CD14-positive monocyte (primary cell): ENCODE measurements around the gene HSPA12B. TPM values are rescaled to one million over a fixed set of nuclear protein-coding genes. Genes with fewer than 3 reads are reported as not detected.

ENCODE experiments used
- DNase-seq, 3 donors: peaks; one replicate each; pipeline ENCODE4 v3.0.0-alpha.2; 2011 to 2022
- H2AFZ ChIP-seq: 2 replicates; pipeline ENCODE4 v1.6.0; 2012; ENCODE audit warnings: mild to moderate bottlenecking, low read depth, low read length, inconsistent platforms; ENCODE audit not compliant: insufficient read depth, poor library complexity, severe bottlenecking
- H3K27ac ChIP-seq, 2 donors: 1 replicate in 1 of 2; 2 replicates in 1 of 2; pipeline ENCODE4 v1.5.1; 2012 to 2013; ENCODE audit warnings: low read length in 2 of 2, control low read depth in 1 of 2, inconsistent platforms in 1 of 2, low read depth in 1 of 2, mild to moderate bottlenecking in 1 of 2
- H3K27me3 ChIP-seq, 2 donors: one replicate each; pipeline versions ENCODE4 v1.6.0 to v1.6.1; 2011 to 2013; ENCODE audit warnings: low read length in 2 of 2; ENCODE audit not compliant: control insufficient read depth in 2 of 2, insufficient read depth in 2 of 2
- H3K36me3 ChIP-seq, 2 donors: replicated peaks in 1 of 2; 1 replicate in 1 of 2; 2 replicates in 1 of 2; pipeline versions ENCODE4 v1.5.1 to v1.6.1; 2012 to 2013; ENCODE audit warnings: low read length in 2 of 2, control low read depth in 1 of 2, inconsistent platforms in 1 of 2, mild to moderate bottlenecking in 1 of 2; ENCODE audit not compliant: insufficient read depth in 2 of 2, control insufficient read depth in 1 of 2
- H3K4me1 ChIP-seq, 2 donors: 1 replicate in 1 of 2; 2 replicates in 1 of 2; pipeline versions ENCODE4 v1.5.1 to v1.6.1; 2012 to 2013; ENCODE audit warnings: low read length in 2 of 2, control low read depth in 1 of 2, inconsistent platforms in 1 of 2, mild to moderate bottlenecking in 1 of 2, moderate library complexity in 1 of 2; ENCODE audit not compliant: insufficient read depth in 2 of 2, control insufficient read depth in 1 of 2
- H3K4me2 ChIP-seq: replicated peaks from 2 replicates; pipeline ENCODE3; 2012; ENCODE audit warnings: low read length, moderate library complexity, mild to moderate bottlenecking; ENCODE audit not compliant: poor library complexity, severe bottlenecking; ENCODE audit errors: extremely low read depth
- H3K4me3 ChIP-seq, 3 experiments: fragments of 200-600 bp in 1 of 3; sonication (generic) in 1 of 3; replicated peaks in 1 of 3; 1 replicate in 2 of 3; 2 replicates in 1 of 3; pipeline ENCODE4 v1.5.1; 2011 to 2013; ENCODE audit warnings: low read length in 3 of 3, mild to moderate bottlenecking in 3 of 3, control low read depth in 2 of 3, low read depth in 2 of 3, inconsistent platforms in 1 of 3, moderate library complexity in 1 of 3
- H3K79me2 ChIP-seq: 2 replicates; pipeline ENCODE4 v1.6.0; 2012; ENCODE audit warnings: mild to moderate bottlenecking, control low read depth, inconsistent platforms, low read length, moderate library complexity; ENCODE audit not compliant: insufficient read depth
- H3K9ac ChIP-seq: 2 replicates; pipeline ENCODE4 v1.6.0; 2017; ENCODE audit warnings: low read length, mild to moderate bottlenecking; ENCODE audit not compliant: insufficient read depth, poor library complexity, severe bottlenecking
- H3K9me3 ChIP-seq, 2 donors: replicated peaks in 1 of 2; 1 replicate in 1 of 2; 2 replicates in 1 of 2; pipeline versions ENCODE4 v1.5.1 to v1.6.1; 2012 to 2013; ENCODE audit warnings: low read length in 2 of 2, control low read depth in 1 of 2; ENCODE audit not compliant: control insufficient read depth in 1 of 2, insufficient read depth in 1 of 2
- H4K20me1 ChIP-seq: 2 replicates; pipeline ENCODE4 v1.6.0; 2012; ENCODE audit warnings: mild to moderate bottlenecking, low read length, control low read depth, moderate library complexity; ENCODE audit not compliant: insufficient read depth
- H3K27ac Mint-ChIP-seq, 7 donors: one replicate each; pipeline ENCODE4 v1.8.0; 2020; ENCODE audit warnings: mild to moderate bottlenecking in 7 of 7, mixed read lengths in 7 of 7, moderate library complexity in 6 of 7, inconsistent platforms in 2 of 7
- H3K27me3 Mint-ChIP-seq, 3 donors: one replicate each; pipeline ENCODE4 v1.8.0; 2021 to 2022; ENCODE audit warnings: low read depth in 3 of 3, mild to moderate bottlenecking in 3 of 3, mixed read lengths in 3 of 3, moderate library complexity in 3 of 3, inconsistent platforms in 1 of 3
- H3K36me3 Mint-ChIP-seq, 2 donors: one replicate each; pipeline ENCODE4 v1.8.0; 2020; ENCODE audit warnings: mixed read lengths in 2 of 2, inconsistent platforms in 1 of 2, mild to moderate bottlenecking in 1 of 2
- H3K4me1 Mint-ChIP-seq: one replicate; pipeline ENCODE4 v1.8.0; 2020; ENCODE audit warnings: mild to moderate bottlenecking, mixed read lengths
- H3K4me3 Mint-ChIP-seq, 2 donors: one replicate each; pipeline ENCODE4 v1.8.0; 2020; ENCODE audit warnings: mild to moderate bottlenecking in 2 of 2, mixed read lengths in 2 of 2, moderate library complexity in 1 of 2
- H3K9me3 Mint-ChIP-seq, 7 donors: one replicate each; pipeline ENCODE4 v1.8.0; 2020 to 2022; ENCODE audit warnings: mixed read lengths in 7 of 7, mild to moderate bottlenecking in 6 of 7, moderate library complexity in 6 of 7, inconsistent platforms in 2 of 7
- CTCF ChIP-seq: fragments of 200-600 bp; IDR thresholded peaks from one replicate; pipeline ENCODE4 v1.8.0; 2022; ENCODE audit warnings: antibody characterized with exemption, mild to moderate bottlenecking
- WGBS: methylation state at CpG from one replicate; pipeline ENCODE4 v1.1.5; 2013; ENCODE audit warnings: missing lambda C conversion rate; ENCODE audit not compliant: insufficient coverage; 5-methylcytosine and 5-hydroxymethylcytosine counted together
- intact Hi-C, 2 donors: fragments of 100-400 bp; cut with micrococcal nuclease; formaldehyde crosslinking; loops; one replicate each; pipeline versions ENCODE4 v1.15.0 to v1.15.1; 2023
- polyA plus RNA-seq, 3 donors: library from polyadenylated mRNA; depleted of rRNA in 1 of 3; unstranded in 2 of 3; stranded (reverse) in 1 of 3; fragments of 300-500 nt in 2 of 3; fragments of >200 nt in 1 of 3; fragmentation: Illumina TruSeq in 2 of 3; gene quantifications; 1 replicate in 2 of 3; 2 replicates in 1 of 3; pipeline ENCODE4 v1.2.3, GENCODE V29; 2012 to 2021

Gene HSPA12B
- polyA plus RNA-seq, 3 donors, result not detected

GRCh38 chr20:3691897-3692296 lies 40.6 kb upstream of the HSPA12B start:
- no peaks in the 10 kb centered on the region for H3K4me1 ChIP-seq
- intact Hi-C loops, result no loop called here
- peaks cover 0 to 2% of the 10 kb centered on the region in 2 donors for H3K27me3 ChIP-seq
- no peak for DNase-seq
- WGBS, result 88% methylated on average over 9 of the region's 9 CpGs
- Mint-ChIP-seq H3K4me1 (peaks cover 4% of the 10 kb centered on the region), H3K36me3 (peaks cover 0 to 4% of the 10 kb centered on the region in 2 donors), H3K27me3 (peaks cover 2 to 7% (median 5%) of the 10 kb centered on the region in 3 donors), H3K9me3 (peaks cover 3 to 8% (median 5%) of the 10 kb centered on the region in 7 donors), H3K27ac (no peak overlapping the region), H3K4me3 (no peak overlapping the region)
- no peak overlapping the region for H3K27ac ChIP-seq
- TF ChIP-seq CTCF, result no peak
- peaks cover 4 to 8% of the 10 kb centered on the region in 2 donors for H3K9me3 ChIP-seq
- H3K4me3 ChIP-seq, result no peak overlapping the region
- H4K20me1 ChIP-seq, result no peaks in the 10 kb centered on the region
- H3K79me2 ChIP-seq, result no peaks in the 10 kb centered on the region
- no peaks in the 10 kb centered on the region for H3K36me3 ChIP-seq
- no peak overlapping the region for H2AFZ ChIP-seq
- no peak overlapping the region for H3K4me2 ChIP-seq
- H3K9ac ChIP-seq, result no peak overlapping the region

- peaks cover 0 to 4% of the 10 kb centered on the region in 2 donors for H3K36me3 Mint-ChIP-seq
- WGBS, result 94% methylated on average over 23 of the region's 23 CpGs
- H3K27ac Mint-ChIP-seq, result no peak overlapping the region
Measured at GRCh38 chr20:3692706-3693294, 39.7 kb upstream of the HSPA12B start.

More at GRCh38 chr20:3692706-3693294, 39.7 kb upstream of the HSPA12B start:
- Histone ChIP-seq H3K4me3 (no peak overlapping the region), H3K4me2 (no peak overlapping the region), H4K20me1 (no peaks in the 10 kb centered on the region), H3K27ac (no peak overlapping the region), H3K9ac (no peak overlapping the region), H3K79me2 (no peaks in the 10 kb centered on the region), H3K36me3 (no peaks in the 10 kb centered on the region), H2AFZ (no peak overlapping the region), H3K27me3 (no peaks in the 10 kb centered on the region), H3K4me1 (no peaks in the 10 kb centered on the region), H3K9me3 (peaks cover 4 to 8% of the 10 kb centered on the region in 2 donors)
- Mint-ChIP-seq H3K27me3 (peaks cover 2 to 9% (median 3%) of the 10 kb centered on the region in 3 donors), H3K9me3 (peaks cover 3 to 12% (median 5%) of the 10 kb centered on the region in 7 donors), H3K4me3 (no peak overlapping the region), H3K4me1 (peaks cover under 1% of the 10 kb centered on the region)
- TF ChIP-seq CTCF, result no peak
- DNase-seq, result no peak
- intact Hi-C loops, result no loop called here
